ENCODE results near the gene MRPL18.

Gene MRPL18

GRCh38 chr6:159805440-159806020 is 15.3 kb downstream of the MRPL18 start:
- Histone ChIP-seq H3K27me3 (ENCODE audit: insufficient read depth, low read length, poor library complexity) (no peaks in the 10 kb centered on the region), H3K9me3 (ENCODE audit: insufficient read depth, low read length, severe bottlenecking) (no peaks in the 10 kb centered on the region), H3K9ac (ENCODE audit: low read depth, low read length) (no peak overlapping the region), H3K79me2 (ENCODE audit: insufficient read depth, low read length) (no peaks in the 10 kb centered on the region), H3K4me1 (ENCODE audit: insufficient read depth, low read length) (no peaks in the 10 kb centered on the region), H3K4me3 (ENCODE audit: low read depth in 1 of 2, low read length in 2 of 2) (no peak overlapping the region), H4K20me1 (ENCODE audit: insufficient read depth, low read length) (no peaks in the 10 kb centered on the region), H3K27ac (ENCODE audit: low read length) (no peak overlapping the region), H2AFZ (ENCODE audit: low read depth, low read length) (no peak overlapping the region), H3K4me2 (ENCODE audit: insufficient read depth, low read length) (no peak overlapping the region), H3K36me3 (ENCODE audit: insufficient read depth, low read length) (no peaks in the 10 kb centered on the region)
- TF ChIP-seq, protein P1, sequence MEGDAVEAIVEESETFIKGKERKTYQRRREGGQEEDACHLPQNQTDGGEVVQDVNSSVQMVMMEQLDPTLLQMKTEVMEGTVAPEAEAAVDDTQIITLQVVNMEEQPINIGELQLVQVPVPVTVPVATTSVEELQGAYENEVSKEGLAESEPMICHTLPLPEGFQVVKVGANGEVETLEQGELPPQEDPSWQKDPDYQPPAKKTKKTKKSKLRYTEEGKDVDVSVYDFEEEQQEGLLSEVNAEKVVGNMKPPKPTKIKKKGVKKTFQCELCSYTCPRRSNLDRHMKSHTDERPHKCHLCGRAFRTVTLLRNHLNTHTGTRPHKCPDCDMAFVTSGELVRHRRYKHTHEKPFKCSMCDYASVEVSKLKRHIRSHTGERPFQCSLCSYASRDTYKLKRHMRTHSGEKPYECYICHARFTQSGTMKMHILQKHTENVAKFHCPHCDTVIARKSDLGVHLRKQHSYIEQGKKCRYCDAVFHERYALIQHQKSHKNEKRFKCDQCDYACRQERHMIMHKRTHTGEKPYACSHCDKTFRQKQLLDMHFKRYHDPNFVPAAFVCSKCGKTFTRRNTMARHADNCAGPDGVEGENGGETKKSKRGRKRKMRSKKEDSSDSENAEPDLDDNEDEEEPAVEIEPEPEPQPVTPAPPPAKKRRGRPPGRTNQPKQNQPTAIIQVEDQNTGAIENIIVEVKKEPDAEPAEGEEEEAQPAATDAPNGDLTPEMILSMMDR (IDR thresholded peaks at IDR 0.05; ENCODE audit: borderline replicate concordance, extremely low read depth, low read length, poor library complexity, severe bottlenecking) = no peak
- no peak for TF ChIP-seq EZH2 (IDR thresholded peaks at IDR 0.05; ENCODE audit: borderline replicate concordance, low read depth, low read length, severe bottlenecking)
- ATAC-seq (ENCODE audit: insufficient read depth, low read depth) = no peak
- DNase-seq = no peak

GRCh38 chr6:159806021-159806458 is 15.8 kb downstream of the MRPL18 start:
- Histone ChIP-seq H3K9ac (ENCODE audit: low read depth, low read length) (no peak overlapping the region), H3K9me3 (ENCODE audit: insufficient read depth, low read length, severe bottlenecking) (no peaks in the 10 kb centered on the region), H3K27ac (ENCODE audit: low read length) (no peak overlapping the region), H2AFZ (ENCODE audit: low read depth, low read length) (no peak overlapping the region), H3K4me1 (ENCODE audit: insufficient read depth, low read length) (no peaks in the 10 kb centered on the region), H3K27me3 (ENCODE audit: insufficient read depth, low read length, poor library complexity) (no peaks in the 10 kb centered on the region), H3K4me2 (ENCODE audit: insufficient read depth, low read length) (no peak overlapping the region), H3K4me3 (ENCODE audit: low read depth in 1 of 2, low read length in 2 of 2) (no peak overlapping the region), H3K36me3 (ENCODE audit: insufficient read depth, low read length) (no peaks in the 10 kb centered on the region), H4K20me1 (ENCODE audit: insufficient read depth, low read length) (no peaks in the 10 kb centered on the region), H3K79me2 (ENCODE audit: insufficient read depth, low read length) (no peaks in the 10 kb centered on the region)
- ATAC-seq (ENCODE audit: insufficient read depth, low read depth) = no peak
- no peak for DNase-seq
- TF ChIP-seq, protein P1 (IDR thresholded peaks at IDR 0.05; ENCODE audit: borderline replicate concordance, extremely low read depth, low read length, poor library complexity, severe bottlenecking) = no peak
- TF ChIP-seq EZH2 (IDR thresholded peaks at IDR 0.05; ENCODE audit: borderline replicate concordance, low read depth, low read length, severe bottlenecking) = no peak

GRCh38 chr6:159807150-159807858 is 17.0 kb downstream of the MRPL18 start:
- H2AFZ ChIP-seq (ENCODE audit: low read depth, low read length) = no peak overlapping the region
- no peaks in the 10 kb centered on the region for H4K20me1 ChIP-seq (ENCODE audit: insufficient read depth, low read length)
- no peaks in the 10 kb centered on the region for H3K27me3 ChIP-seq (ENCODE audit: insufficient read depth, low read length, poor library complexity)
- H3K9ac ChIP-seq (ENCODE audit: low read depth, low read length) = no peak overlapping the region
- no peak for DNase-seq
- H3K36me3 ChIP-seq (ENCODE audit: insufficient read depth, low read length) = no peaks in the 10 kb centered on the region
- TF ChIP-seq EZH2 (IDR thresholded peaks at IDR 0.05; ENCODE audit: borderline replicate concordance, low read depth, low read length, severe bottlenecking) = no peak
- TF ChIP-seq, protein P1 (IDR thresholded peaks at IDR 0.05; ENCODE audit: borderline replicate concordance, extremely low read depth, low read length, poor library complexity, severe bottlenecking) = no peak
- no peak overlapping the region for H3K4me2 ChIP-seq (ENCODE audit: insufficient read depth, low read length)
- H3K79me2 ChIP-seq (ENCODE audit: insufficient read depth, low read length) = no peaks in the 10 kb centered on the region
- no peak overlapping the region for H3K4me3 ChIP-seq (ENCODE audit: low read depth in 1 of 2, low read length in 2 of 2)
- no peaks in the 10 kb centered on the region for H3K9me3 ChIP-seq (ENCODE audit: insufficient read depth, low read length, severe bottlenecking)
- no peak for ATAC-seq (ENCODE audit: insufficient read depth, low read depth)
- H3K27ac ChIP-seq (ENCODE audit: low read length) = no peak overlapping the region
- no peaks in the 10 kb centered on the region for H3K4me1 ChIP-seq (ENCODE audit: insufficient read depth, low read length)

Measured in DND-41 (cell line).